GM12878 (cell line): ENCODE results near the gene HDAC5. TPM values are rescaled to one million over a fixed set of nuclear protein-coding genes. Genes with fewer than 3 reads are reported as not detected.
A peak's percentile ranks its signal among the peaks of the same experiment; 100 is the strongest.

ENCODE experiments used
- ETV6 ChIP-seq, 2 experiments: fragments of 450-650 bp in 1 of 2; IDR thresholded peaks in 1 of 2; conservative IDR thresholded peaks in 1 of 2; 2 replicates each; pipeline ENCODE4 v1.6.1; 2014; ENCODE audit warnings: antibody characterized with exemption in 1 of 2, borderline replicate concordance in 1 of 2, low read depth in 1 of 2, mild to moderate bottlenecking in 1 of 2, moderate library complexity in 1 of 2
- FOXM1 ChIP-seq: IDR thresholded peaks from 2 replicates; pipeline ENCODE4 v1.6.1; 2012; ENCODE audit warnings: low read depth, mild to moderate bottlenecking, inconsistent platforms, low read length, moderate library complexity
- GABPA ChIP-seq: IDR thresholded peaks from 2 replicates; pipeline ENCODE4 v1.6.1; 2014; ENCODE audit warnings: antibody characterized with exemption, low read depth, mild to moderate bottlenecking, inconsistent platforms
- IRF4 ChIP-seq: IDR thresholded peaks from 2 replicates; pipeline ENCODE4 v1.6.1; 2011; ENCODE audit warnings: low read depth, low read length
- JUNB ChIP-seq: IDR thresholded peaks from 2 replicates; pipeline ENCODE4 v1.6.1; 2016; ENCODE audit warnings: antibody characterized with exemption, mild to moderate bottlenecking
- KLF5 ChIP-seq: fragments of 450-650 bp; IDR thresholded peaks from 2 replicates; pipeline ENCODE4 v1.6.1; 2014; ENCODE audit warnings: mild to moderate bottlenecking; ENCODE audit not compliant: partially characterized antibody
- MTA2 ChIP-seq: fragments of 450-650 bp; IDR thresholded peaks from 2 replicates; pipeline ENCODE4 v1.6.1; 2016; ENCODE audit warnings: low read depth, mild to moderate bottlenecking, moderate library complexity
- NR2F1 ChIP-seq: fragments of 450-650 bp; conservative IDR thresholded peaks from 2 replicates; pipeline ENCODE4 v1.6.1; 2017; ENCODE audit warnings: mild to moderate bottlenecking
- RELB ChIP-seq: fragments of 450-650 bp; IDR thresholded peaks from 2 replicates; pipeline ENCODE4 v1.6.1; 2017; ENCODE audit warnings: low read depth, mild to moderate bottlenecking, moderate library complexity
- SMAD5 ChIP-seq: IDR thresholded peaks from 2 replicates; pipeline ENCODE4 v1.6.1; 2016; ENCODE audit warnings: antibody characterized with exemption, low read depth
- SMARCA5 ChIP-seq: fragments of 450-650 bp; IDR thresholded peaks from 2 replicates; pipeline ENCODE4 v1.6.1; 2017; ENCODE audit warnings: mild to moderate bottlenecking
- SP1 ChIP-seq: IDR thresholded peaks from one replicate; pipeline ENCODE4 v1.6.1; 2011; ENCODE audit warnings: low read depth, low read length
- SREBF1 ChIP-seq: IDR thresholded peaks from 2 replicates; pipeline ENCODE4 v1.6.1; 2012; ENCODE audit warnings: mild to moderate bottlenecking, low read length
- TCF7 ChIP-seq: IDR thresholded peaks from 2 replicates; pipeline ENCODE4 v1.6.1; 2014; ENCODE audit warnings: antibody characterized with exemption, borderline replicate concordance
- YY1 ChIP-seq: IDR thresholded peaks from 2 replicates; pipeline ENCODE4 v1.6.1; 2011; ENCODE audit warnings: low read depth, mild to moderate bottlenecking, low read length
- ZNF622 ChIP-seq: fragments of 450-650 bp; IDR thresholded peaks from 2 replicates; pipeline ENCODE4 v1.6.1; 2017; ENCODE audit warnings: mild to moderate bottlenecking, inconsistent platforms
- polyA plus RNA-seq, 11 experiments: library from polyadenylated mRNA; depleted of rRNA in 4 of 11; unstranded in 6 of 11; stranded (reverse) in 5 of 11; fragments of >200 nt; fragmentation: Nextera tagmentation in 4 of 11; fragmentation: Illumina TruSeq in 1 of 11; extraction: Ambion mirVana in 4 of 11; extraction: Trizol in 1 of 11; gene quantifications; 1 replicate in 1 of 11; 2 replicates in 10 of 11; pipeline versions ENCODE4 v1.2.1 to v1.2.3, GENCODE V29; 2011 to 2016; ENCODE audit warnings: inconsistent platforms in 2 of 11, missing spikeins in 2 of 11, low read depth in 1 of 11
- total RNA-seq, 4 experiments: library from RNA; depleted of rRNA in 3 of 4; stranded (reverse); fragments of >200 nt in 3 of 4; fragmentation: Illumina TruSeq in 1 of 4; extraction: Trizol in 1 of 4; gene quantifications; 2 replicates each; pipeline versions ENCODE4 v1.2.1 to v1.2.3, GENCODE V29; 2013 to 2021
- TF ChIP-seq, protein P1 (sequence below): fragments of 150-350 bp; IDR thresholded peaks from 2 replicates; pipeline ENCODE4 v1.6.1; 2016; ENCODE audit warnings: low read depth, low read length
- TF ChIP-seq, protein P2 (sequence below): fragments of 450-650 bp; formaldehyde crosslinking; IDR thresholded peaks from 2 replicates; pipeline ENCODE4 v1.5.0; 2022; ENCODE audit warnings: mild to moderate bottlenecking, missing genetic modification characterization
- TF ChIP-seq, protein P3 (sequence below): IDR thresholded peaks from 2 replicates; pipeline ENCODE4 v1.6.1; 2012; ENCODE audit warnings: low read depth, low read length, improper control_type of control experiment
- TF ChIP-seq, protein P4 (sequence below): fragments of 450-650 bp; IDR thresholded peaks from 2 replicates; pipeline ENCODE4 v1.6.1; 2018; ENCODE audit warnings: borderline replicate concordance, mild to moderate bottlenecking; ENCODE audit not compliant: partially characterized antibody

The HDAC5 gene
- total and polyA plus RNA-seq, 10 of the 15 experiments (the other 5 are each of a cell fraction or from before 2014, with no cell fraction given) = 1.1 to 58.0 (median 27.3) TPM

DNA sequence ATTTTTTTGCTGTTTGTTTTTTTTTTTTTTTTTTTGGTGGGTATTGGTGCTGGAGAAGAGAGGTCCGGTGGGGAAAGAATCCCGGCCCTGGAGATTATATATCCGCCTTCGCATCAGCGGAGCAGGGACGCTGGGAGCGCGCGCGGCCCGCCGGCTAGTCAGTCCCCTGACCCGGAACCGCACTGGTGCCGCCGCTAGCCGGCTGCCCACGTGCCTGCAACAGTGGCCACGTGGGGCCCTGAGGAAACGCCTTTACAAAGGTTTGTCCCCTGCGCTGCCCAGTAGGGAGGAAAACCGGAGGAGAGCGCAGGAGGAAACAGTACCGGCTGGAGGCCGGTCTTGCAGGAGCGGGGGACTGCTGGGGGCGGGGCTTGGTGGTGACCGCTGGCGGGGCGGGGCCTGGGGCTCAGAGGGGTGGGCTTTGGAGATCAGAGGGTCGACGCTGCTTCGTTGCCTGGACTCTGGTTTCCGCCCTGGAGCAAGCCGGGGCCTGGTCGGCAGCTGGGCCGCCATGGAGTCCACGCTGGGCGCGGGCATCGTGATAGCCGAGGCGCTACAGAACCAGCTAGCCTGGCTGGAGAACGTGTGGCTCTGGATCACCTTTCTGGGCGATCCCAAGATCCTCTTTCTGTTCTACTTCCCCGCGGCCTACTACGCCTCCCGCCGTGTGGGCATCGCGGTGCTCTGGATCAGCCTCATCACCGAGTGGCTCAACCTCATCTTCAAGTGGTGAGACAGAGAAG lies 52.8 kb downstream of the HDAC5 start, which contains the start of gene G6PC3 (continued):
- TF ChIP-seq ETV6 (conservative IDR thresholded peaks at IDR 0.05 in 1 of 2, IDR thresholded peaks at IDR 0.05 in 1 of 2; ENCODE audit: borderline replicate concordance in 1 of 2, low read depth in 1 of 2) (no peak), IRF4 (no peak), SMAD5 (no peak), FOXM1 (no peak), RELB (peak; percentile 75), JUNB (no peak), NR2F1 (peak; percentile 81), MTA2 (no peak), TCF7 (no peak), KLF5 (peak; percentile 46), SP1 (peak; percentile 62), YY1 (peak; percentile 65), ZNF622 (no peak), SREBF1 (no peak; the same call in 1 of the 2 replicates), SMARCA5 (peak; percentile 18; the same call in 1 of the 2 replicates), GABPA (peak; percentile 82)
- TF ChIP-seq, protein P1, sequence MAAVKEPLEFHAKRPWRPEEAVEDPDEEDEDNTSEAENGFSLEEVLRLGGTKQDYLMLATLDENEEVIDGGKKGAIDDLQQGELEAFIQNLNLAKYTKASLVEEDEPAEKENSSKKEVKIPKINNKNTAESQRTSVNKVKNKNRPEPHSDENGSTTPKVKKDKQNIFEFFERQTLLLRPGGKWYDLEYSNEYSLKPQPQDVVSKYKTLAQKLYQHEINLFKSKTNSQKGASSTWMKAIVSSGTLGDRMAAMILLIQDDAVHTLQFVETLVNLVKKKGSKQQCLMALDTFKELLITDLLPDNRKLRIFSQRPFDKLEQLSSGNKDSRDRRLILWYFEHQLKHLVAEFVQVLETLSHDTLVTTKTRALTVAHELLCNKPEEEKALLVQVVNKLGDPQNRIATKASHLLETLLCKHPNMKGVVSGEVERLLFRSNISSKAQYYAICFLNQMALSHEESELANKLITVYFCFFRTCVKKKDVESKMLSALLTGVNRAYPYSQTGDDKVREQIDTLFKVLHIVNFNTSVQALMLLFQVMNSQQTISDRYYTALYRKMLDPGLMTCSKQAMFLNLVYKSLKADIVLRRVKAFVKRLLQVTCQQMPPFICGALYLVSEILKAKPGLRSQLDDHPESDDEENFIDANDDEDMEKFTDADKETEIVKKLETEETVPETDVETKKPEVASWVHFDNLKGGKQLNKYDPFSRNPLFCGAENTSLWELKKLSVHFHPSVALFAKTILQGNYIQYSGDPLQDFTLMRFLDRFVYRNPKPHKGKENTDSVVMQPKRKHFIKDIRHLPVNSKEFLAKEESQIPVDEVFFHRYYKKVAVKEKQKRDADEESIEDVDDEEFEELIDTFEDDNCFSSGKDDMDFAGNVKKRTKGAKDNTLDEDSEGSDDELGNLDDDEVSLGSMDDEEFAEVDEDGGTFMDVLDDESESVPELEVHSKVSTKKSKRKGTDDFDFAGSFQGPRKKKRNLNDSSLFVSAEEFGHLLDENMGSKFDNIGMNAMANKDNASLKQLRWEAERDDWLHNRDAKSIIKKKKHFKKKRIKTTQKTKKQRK = no peak
- TF ChIP-seq, protein P2, sequence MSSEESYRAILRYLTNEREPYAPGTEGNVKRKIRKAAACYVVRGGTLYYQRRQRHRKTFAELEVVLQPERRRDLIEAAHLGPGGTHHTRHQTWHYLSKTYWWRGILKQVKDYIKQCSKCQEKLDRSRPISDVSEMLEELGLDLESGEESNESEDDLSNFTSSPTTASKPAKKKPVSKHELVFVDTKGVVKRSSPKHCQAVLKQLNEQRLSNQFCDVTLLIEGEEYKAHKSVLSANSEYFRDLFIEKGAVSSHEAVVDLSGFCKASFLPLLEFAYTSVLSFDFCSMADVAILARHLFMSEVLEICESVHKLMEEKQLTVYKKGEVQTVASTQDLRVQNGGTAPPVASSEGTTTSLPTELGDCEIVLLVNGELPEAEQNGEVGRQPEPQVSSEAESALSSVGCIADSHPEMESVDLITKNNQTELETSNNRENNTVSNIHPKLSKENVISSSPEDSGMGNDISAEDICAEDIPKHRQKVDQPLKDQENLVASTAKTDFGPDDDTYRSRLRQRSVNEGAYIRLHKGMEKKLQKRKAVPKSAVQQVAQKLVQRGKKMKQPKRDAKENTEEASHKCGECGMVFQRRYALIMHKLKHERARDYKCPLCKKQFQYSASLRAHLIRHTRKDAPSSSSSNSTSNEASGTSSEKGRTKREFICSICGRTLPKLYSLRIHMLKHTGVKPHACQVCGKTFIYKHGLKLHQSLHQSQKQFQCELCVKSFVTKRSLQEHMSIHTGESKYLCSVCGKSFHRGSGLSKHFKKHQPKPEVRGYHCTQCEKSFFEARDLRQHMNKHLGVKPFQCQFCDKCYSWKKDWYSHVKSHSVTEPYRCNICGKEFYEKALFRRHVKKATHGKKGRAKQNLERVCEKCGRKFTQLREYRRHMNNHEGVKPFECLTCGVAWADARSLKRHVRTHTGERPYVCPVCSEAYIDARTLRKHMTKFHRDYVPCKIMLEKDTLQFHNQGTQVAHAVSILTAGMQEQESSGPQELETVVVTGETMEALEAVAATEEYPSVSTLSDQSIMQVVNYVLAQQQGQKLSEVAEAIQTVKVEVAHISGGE (CRISPR knock-in tag) = no peak
- TF ChIP-seq, protein P3, sequence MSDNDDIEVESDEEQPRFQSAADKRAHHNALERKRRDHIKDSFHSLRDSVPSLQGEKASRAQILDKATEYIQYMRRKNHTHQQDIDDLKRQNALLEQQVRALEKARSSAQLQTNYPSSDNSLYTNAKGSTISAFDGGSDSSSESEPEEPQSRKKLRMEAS = peak; percentile 100
- TF ChIP-seq, protein P4, sequence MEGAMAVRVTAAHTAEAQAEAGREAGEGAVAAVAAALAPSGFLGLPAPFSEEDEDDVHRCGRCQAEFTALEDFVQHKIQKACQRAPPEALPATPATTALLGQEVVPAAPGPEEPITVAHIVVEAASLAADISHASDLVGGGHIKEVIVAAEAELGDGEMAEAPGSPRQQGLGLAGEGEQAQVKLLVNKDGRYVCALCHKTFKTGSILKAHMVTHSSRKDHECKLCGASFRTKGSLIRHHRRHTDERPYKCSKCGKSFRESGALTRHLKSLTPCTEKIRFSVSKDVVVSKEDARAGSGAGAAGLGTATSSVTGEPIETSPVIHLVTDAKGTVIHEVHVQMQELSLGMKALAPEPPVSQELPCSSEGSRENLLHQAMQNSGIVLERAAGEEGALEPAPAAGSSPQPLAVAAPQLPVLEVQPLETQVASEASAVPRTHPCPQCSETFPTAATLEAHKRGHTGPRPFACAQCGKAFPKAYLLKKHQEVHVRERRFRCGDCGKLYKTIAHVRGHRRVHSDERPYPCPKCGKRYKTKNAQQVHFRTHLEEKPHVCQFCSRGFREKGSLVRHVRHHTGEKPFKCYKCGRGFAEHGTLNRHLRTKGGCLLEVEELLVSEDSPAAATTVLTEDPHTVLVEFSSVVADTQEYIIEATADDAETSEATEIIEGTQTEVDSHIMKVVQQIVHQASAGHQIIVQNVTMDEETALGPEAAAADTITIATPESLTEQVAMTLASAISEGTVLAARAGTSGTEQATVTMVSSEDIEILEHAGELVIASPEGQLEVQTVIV = no peak
